ENCODE measurements around the gene NTRK3.

GRCh38 chr15:88131937-88132336 lies 124.6 kb downstream of the NTRK3 start:
- TF ChIP-seq CTCF (IDR thresholded peaks at IDR 0.05; ENCODE audit: insufficient read depth, low read length) (no peak), GABPA (IDR thresholded peaks at IDR 0.05; ENCODE audit: low read depth) (no peak)
